Activated naive CD8-positive, alpha-beta T cell treated with anti-CD3 and anti-CD28 coated beads, Interleukin-2, amount 10 ng/mL, durations not matched to agents 7 days and 5 days (primary cell): Measurements from ENCODE around the gene ZNF346. TPM values are rescaled to one million over a fixed set of nuclear protein-coding genes. Genes with fewer than 3 reads are reported as not detected.

ENCODE experiments used
- ATAC-seq: fragments of 150-1000 bp; cut with Tn5 transposase; one replicate; pipeline ENCODE4 v1.10.0; 2021; ENCODE audit warnings: low read depth, moderate library complexity
- POLR2A ChIA-PET: fragments of 350-600 bp; sonication (Branson Sonifier 250); formaldehyde crosslinking; loops from one replicate; lab custom pipeline; 2021; ENCODE audit warnings: antibody characterized with exemption; lab: Charles Lee
- DNase-seq: peaks from one replicate; pipeline ENCODE4 v3.0.0; 2021
- H3K27ac Mint-ChIP-seq: one replicate; pipeline ENCODE4 v1.8.0; 2022; ENCODE audit warnings: mild to moderate bottlenecking, mixed read lengths
- H3K27me3 Mint-ChIP-seq: one replicate; pipeline ENCODE4 v1.8.0; 2022; ENCODE audit warnings: mild to moderate bottlenecking, moderate library complexity, mixed read lengths
- H3K36me3 Mint-ChIP-seq: one replicate; pipeline ENCODE4 v1.8.0; 2021; ENCODE audit warnings: mild to moderate bottlenecking, mixed read lengths
- H3K4me1 Mint-ChIP-seq: one replicate; pipeline ENCODE4 v1.8.0; 2021; ENCODE audit warnings: mixed read lengths
- H3K4me3 Mint-ChIP-seq: one replicate; pipeline ENCODE4 v1.8.0; 2022; ENCODE audit warnings: mild to moderate bottlenecking, moderate library complexity, mixed read lengths
- H3K9me3 Mint-ChIP-seq: one replicate; pipeline ENCODE4 v1.8.0; 2021; ENCODE audit warnings: mixed read lengths
- total RNA-seq, 2 experiments: library from RNA; stranded (reverse); gene quantifications; one replicate each; pipeline ENCODE4 v1.2.3, GENCODE V29; 2021

ZNF346 gene
- total RNA-seq, 2 experiments from 2014 or later, result 21.7 to 30.7 TPM

DNA sequence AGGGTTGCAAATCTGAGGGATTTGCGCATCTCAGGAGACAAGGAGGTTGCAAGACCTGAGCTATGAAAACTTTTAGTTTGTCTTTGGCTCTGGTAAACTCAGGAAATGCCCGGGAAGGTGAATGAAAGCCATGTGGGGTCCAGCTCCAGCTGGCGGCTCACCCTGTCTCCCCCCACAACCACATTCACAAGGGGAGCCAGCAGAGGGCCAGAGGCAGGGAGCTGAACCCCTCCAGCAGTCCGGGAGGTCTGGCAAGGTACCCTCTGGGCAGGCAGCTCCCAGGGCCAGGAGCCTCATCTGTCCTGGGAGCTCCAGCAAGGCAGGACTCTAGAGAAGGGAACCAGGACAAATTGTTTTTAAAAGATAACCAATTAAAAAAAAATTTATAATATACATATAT lies 61.7 kb downstream of the ZNF346 start:
- peaks cover 4% of the 10 kb centered on the region for H3K4me1 Mint-ChIP-seq
- no peak for ATAC-seq
- DNase-seq, result no peak
- H3K27ac Mint-ChIP-seq, result no peak overlapping the region
- POLR2A ChIA-PET, result no interaction called here
- H3K36me3 Mint-ChIP-seq, result peaks cover 2% of the 10 kb centered on the region
- no peaks in the 10 kb centered on the region for H3K9me3 Mint-ChIP-seq
- peaks cover 35% of the 10 kb centered on the region for H3K27me3 Mint-ChIP-seq
- no peak overlapping the region for H3K4me3 Mint-ChIP-seq

DNA sequence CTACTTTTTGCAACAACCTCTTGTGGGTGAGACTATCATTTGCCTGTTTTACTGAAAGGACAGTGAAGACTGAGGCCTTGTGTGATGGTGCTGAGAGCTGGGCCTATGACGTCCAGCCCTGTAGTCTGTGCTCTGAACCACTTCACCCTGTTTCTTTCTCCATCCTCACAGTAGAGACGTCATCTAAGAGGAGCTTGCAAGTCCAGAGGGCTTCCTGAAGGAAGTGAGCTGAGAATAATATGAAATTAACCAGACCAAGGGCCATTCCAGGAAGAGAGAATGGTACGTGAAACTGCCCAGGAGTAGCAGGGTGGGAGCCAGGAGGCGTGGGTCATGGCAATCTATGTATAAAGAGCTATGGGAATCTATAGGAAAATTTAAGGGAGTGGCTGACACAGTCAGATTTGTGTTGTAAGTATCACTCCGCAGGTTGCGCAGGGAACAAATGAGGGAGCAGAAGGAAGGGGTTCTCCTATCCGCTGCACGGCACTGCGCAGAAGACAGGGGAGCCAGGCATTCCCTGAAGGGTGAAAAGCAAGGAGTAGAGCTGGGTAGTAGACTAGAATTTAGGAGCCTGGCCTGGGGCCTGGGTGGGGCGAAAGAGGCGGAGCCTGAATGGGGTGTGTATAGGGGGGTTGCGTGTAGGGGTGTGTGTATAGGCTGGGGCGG lies 63.6 kb downstream of the ZNF346 start:
- Mint-ChIP-seq H3K9me3 (no peaks in the 10 kb centered on the region), H3K27me3 (peaks cover 33% of the 10 kb centered on the region), H3K4me3 (peak overlapping the region; percentile 45), H3K4me1 (peaks cover 4% of the 10 kb centered on the region), H3K27ac (no peak overlapping the region), H3K36me3 (peaks cover 2% of the 10 kb centered on the region)
- DNase-seq, result no peak
- POLR2A ChIA-PET, result interaction anchor here (0.7 kb wide), 1 partner anchor 15 kb away, joined by 5 read pairs; no protein-coding TSS in a partner anchor
- no peak for ATAC-seq

DNA sequence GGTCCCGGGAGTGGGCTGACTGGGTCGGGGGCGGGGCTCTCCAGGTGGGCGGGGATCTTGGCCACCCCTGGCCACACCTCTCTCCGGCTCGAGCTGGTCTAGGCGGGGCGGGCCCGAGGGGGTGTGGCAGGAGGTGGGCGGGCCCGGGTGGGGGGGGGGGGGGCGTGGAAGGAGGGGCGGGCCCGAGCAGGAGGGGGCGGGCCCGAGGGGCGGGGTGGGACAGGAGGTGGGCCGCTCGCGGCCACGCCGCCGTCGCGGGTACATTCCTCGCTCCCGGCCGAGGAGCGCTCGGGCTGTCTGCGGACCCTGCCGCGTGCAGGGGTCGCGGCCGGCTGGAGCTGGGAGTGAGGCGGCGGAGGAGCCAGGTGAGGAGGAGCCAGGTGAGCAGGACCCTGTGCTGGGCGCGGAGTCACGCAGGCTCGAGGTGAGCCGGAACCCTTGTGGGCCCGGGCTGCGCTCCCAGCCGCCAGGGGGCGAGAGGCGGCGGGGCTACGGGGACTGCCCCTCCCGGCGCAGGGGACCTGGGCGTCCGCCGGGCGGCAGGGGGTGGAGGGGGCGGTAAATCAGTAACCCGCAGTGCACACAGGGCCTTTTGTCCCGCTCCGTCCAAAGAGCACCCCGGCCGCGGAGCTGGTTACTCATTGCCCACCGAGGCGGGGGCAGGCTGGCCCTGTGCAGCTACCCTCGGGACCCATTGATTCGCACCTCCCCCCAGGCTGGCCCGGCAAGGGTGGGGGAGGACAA lies 64.3 kb downstream of the ZNF346 start, which contains the start of gene FGFR4:
Gene FGFR4 (plus strand): TSS at position 262 of the 744 bp plus-strand sequence. CDS start 2,688 bp downstream, outside the sequence.
- Mint-ChIP-seq H3K4me1 (peaks cover 4% of the 10 kb centered on the region), H3K27me3 (peaks cover 33% of the 10 kb centered on the region), H3K27ac (no peak within 1 kb of the TSS), H3K4me3 (peak within 1 kb of the TSS; percentile 45), H3K9me3 (no peaks in the 10 kb centered on the region), H3K36me3 (peaks cover 2% of the 10 kb centered on the region)
- ATAC-seq (peak; percentile 88), DNase-seq (peak; percentile 80)
- POLR2A ChIA-PET, result interaction anchor here (0.7 kb wide), 1 partner anchor 14 kb away, joined by 5 read pairs; no protein-coding TSS in a partner anchor

DNA sequence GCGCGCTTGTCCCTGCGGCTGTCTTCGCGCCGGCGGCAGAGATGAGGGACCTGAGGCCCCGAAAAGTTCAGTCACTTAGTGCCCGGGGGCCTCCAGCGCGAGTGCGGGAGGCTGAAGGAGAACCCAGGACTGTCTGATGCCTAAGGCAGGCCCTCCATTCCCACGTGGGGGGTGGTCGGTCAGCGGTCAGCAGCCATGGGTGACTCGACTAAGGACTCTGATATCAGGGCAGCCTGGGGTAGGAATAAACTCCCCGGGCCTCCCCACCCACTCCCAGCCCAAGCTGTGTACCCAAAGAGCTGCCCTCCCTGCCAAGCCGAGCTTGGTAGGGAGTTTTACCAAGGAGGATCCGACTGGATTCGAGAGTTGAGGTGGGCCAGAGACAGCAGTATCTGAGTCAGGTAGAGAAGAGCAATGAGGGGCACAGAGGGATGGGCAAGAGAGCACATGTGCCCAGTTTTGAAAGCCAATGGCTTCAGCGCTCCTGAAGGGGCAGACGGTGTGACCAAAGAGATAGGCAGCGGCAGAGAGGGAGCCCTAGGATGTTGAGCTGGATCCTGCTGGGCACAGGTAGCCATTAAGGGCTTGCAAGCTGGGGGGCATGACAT lies 65.0 kb downstream of the ZNF346 start:
- ATAC-seq, result no peak
- H3K27ac Mint-ChIP-seq, result no peak overlapping the region
- POLR2A ChIA-PET, result no interaction called here
- DNase-seq, result no peak
- peaks cover 32% of the 10 kb centered on the region for H3K27me3 Mint-ChIP-seq
- no peaks in the 10 kb centered on the region for H3K9me3 Mint-ChIP-seq
- no peak overlapping the region for H3K4me3 Mint-ChIP-seq
- peaks cover 4% of the 10 kb centered on the region for H3K4me1 Mint-ChIP-seq
- H3K36me3 Mint-ChIP-seq, result peaks cover 2% of the 10 kb centered on the region

DNA sequence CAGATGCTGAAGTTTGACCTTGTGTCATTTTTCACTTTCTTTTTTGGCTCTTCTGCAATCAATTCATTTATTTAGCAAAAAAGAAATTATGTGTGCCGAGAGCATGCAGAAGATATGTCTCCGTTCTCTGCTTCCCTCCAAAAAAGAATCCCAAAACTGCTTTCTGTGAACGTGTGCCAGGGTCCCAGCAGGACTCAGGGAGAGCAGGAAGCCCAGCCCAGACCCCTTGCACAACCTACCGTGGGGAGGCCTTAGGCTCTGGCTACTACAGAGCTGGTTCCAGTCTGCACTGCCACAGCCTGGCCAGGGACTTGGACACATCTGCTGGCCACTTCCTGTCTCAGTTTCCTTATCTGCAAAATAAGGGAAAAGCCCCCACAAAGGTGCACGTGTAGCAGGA lies 66.6 kb downstream of the ZNF346 start:
- POLR2A ChIA-PET, result no interaction called here
- Mint-ChIP-seq H3K4me3 (no peak overlapping the region), H3K27ac (no peak overlapping the region), H3K9me3 (no peaks in the 10 kb centered on the region), H3K4me1 (peaks cover 4% of the 10 kb centered on the region), H3K27me3 (peaks cover 20% of the 10 kb centered on the region), H3K36me3 (peaks cover 2% of the 10 kb centered on the region)
- DNase-seq (no peak), ATAC-seq (no peak)

DNA sequence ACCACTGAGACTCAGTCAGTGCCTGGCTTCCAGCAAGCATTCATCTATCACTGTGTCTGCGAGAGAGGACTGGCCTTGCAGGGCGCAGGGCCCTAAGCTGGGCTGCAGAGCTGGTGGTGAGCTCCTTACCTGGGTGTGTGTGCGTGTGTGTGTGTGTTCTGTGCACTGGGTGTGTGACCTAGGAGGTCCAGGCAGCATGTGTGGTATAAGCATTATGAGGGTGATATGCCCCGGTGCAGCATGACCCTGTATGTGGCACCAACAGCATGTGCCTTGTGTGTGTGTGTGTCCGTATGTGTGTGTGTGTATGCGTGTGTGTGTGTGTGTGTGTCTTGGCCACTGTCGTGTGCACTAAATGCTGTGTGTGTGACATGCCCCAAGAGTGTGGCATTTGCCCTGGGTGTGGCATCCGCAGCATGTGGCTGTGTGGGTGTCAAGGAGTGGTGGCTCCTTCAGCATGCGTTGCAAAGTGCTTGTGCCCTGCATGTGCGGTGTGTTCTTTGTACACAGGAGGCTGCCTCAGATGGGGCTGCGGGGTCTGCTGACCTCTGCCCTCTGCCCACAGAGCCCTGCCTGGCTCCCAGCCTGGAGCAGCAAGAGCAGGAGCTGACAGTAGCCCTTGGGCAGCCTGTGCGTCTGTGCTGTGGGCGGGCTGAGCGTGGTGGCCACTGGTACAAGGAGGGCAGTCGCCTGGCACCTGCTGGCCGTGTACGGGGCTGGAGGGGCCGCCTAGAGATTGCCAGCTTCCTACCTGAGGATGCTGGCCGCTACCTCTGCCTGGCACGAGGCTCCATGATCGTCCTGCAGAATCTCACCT lies 67.5 kb downstream of the ZNF346 start:
- no peak for ATAC-seq
- peaks cover 4% of the 10 kb centered on the region for H3K4me1 Mint-ChIP-seq
- H3K27ac Mint-ChIP-seq, result no peak overlapping the region
- H3K36me3 Mint-ChIP-seq, result peaks cover 2% of the 10 kb centered on the region
- H3K9me3 Mint-ChIP-seq, result no peaks in the 10 kb centered on the region
- no peak for DNase-seq
- peaks cover 14% of the 10 kb centered on the region for H3K27me3 Mint-ChIP-seq
- POLR2A ChIA-PET, result no interaction called here
- no peak overlapping the region for H3K4me3 Mint-ChIP-seq

DNA sequence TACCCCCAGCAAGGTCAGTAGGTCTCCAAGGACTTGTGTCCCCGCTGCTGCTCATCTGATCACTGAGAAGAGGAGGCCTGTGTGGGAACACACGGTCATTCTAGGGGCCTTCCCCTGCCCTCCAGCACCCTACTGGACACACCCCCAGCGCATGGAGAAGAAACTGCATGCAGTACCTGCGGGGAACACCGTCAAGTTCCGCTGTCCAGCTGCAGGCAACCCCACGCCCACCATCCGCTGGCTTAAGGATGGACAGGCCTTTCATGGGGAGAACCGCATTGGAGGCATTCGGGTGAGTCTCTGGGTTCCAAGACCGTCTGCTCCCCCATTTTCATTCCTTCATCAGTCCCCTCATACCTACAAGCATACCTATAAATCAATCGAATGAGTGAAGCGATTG lies 68.3 kb downstream of the ZNF346 start:
- Mint-ChIP-seq H3K27me3 (peaks cover 10% of the 10 kb centered on the region), H3K9me3 (no peaks in the 10 kb centered on the region), H3K4me3 (no peak overlapping the region), H3K27ac (no peak overlapping the region), H3K36me3 (peaks cover 2% of the 10 kb centered on the region), H3K4me1 (peaks cover 4% of the 10 kb centered on the region)
- no peak for DNase-seq
- POLR2A ChIA-PET, result no interaction called here
- ATAC-seq, result no peak

DNA sequence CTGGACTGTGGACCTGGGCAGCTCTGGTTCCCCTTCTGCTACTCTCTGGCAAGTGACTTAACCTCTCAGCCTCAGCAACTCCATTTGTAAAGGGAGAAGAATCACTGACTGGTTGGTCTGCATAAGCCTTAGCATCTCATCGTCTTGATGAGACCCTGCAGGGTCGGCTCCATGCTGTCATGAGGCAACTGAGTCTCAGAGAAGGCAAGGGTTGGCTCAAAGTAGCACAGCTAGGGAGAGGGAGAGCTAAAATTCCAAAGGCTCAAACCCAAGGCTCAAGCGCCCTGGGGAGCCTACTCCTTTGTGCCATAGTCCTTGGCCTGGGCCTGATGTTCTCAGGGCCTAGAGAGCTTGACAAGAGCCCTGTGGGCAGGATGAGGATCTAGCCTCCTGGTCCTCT lies 68.7 kb downstream of the ZNF346 start:
- ATAC-seq (no peak), DNase-seq (no peak)
- H3K27me3 Mint-ChIP-seq, result peaks cover 7% of the 10 kb centered on the region
- H3K9me3 Mint-ChIP-seq, result no peaks in the 10 kb centered on the region
- no peak overlapping the region for H3K27ac Mint-ChIP-seq
- no peak overlapping the region for H3K4me3 Mint-ChIP-seq
- POLR2A ChIA-PET, result no interaction called here
- H3K4me1 Mint-ChIP-seq, result peaks cover 2% of the 10 kb centered on the region
- H3K36me3 Mint-ChIP-seq, result peaks cover 2% of the 10 kb centered on the region

DNA sequence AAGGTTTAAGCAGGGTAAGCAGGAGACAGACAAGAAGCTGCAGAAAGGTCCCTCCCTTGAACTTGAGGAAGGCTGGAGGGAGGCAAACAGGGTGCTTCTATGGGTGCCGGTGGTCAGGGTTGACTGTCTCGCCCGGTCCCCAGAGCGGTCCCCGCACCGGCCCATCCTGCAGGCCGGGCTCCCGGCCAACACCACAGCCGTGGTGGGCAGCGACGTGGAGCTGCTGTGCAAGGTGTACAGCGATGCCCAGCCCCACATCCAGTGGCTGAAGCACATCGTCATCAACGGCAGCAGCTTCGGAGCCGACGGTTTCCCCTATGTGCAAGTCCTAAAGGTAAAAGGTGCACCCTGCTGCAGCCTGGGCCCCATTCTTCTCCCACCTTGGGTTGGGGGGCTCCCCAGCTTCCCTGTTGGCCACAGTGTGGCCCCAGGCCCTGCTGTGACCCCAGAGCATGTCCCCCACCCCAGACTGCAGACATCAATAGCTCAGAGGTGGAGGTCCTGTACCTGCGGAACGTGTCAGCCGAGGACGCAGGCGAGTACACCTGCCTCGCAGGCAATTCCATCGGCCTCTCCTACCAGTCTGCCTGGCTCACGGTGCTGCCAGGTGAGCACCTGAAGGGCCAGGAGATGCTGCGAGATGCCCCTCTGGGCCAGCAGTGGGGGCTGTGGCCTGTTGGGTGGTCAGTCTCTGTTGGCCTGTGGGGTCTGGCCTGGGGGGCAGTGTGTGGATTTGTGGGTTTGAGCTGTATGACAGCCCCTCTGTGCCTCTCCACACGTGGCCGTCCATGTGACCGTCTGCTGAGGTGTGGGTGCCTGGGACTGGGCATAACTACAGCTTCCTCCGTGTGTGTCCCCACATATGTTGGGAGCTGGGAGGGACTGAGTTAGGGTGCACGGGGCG lies 69.9 kb downstream of the ZNF346 start:
- ATAC-seq, result no peak
- Mint-ChIP-seq H3K4me3 (no peak overlapping the region), H3K36me3 (peaks cover 2% of the 10 kb centered on the region), H3K27me3 (peaks cover 7% of the 10 kb centered on the region), H3K9me3 (no peaks in the 10 kb centered on the region), H3K4me1 (peaks cover 2% of the 10 kb centered on the region), H3K27ac (no peak overlapping the region)
- POLR2A ChIA-PET, result no interaction called here
- no peak for DNase-seq

DNA sequence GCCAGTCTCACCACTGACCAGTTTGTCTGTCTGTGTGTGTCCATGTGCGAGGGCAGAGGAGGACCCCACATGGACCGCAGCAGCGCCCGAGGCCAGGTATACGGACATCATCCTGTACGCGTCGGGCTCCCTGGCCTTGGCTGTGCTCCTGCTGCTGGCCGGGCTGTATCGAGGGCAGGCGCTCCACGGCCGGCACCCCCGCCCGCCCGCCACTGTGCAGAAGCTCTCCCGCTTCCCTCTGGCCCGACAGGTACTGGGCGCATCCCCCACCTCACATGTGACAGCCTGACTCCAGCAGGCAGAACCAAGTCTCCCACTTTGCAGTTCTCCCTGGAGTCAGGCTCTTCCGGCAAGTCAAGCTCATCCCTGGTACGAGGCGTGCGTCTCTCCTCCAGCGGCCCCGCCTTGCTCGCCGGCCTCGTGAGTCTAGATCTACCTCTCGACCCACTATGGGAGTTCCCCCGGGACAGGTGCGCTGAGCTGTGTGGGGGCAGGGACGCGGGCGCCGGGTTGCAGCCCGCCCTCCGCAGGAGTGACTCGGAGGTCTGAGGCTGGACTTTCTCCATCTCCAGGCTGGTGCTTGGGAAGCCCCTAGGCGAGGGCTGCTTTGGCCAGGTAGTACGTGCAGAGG lies 70.7 kb downstream of the ZNF346 start:
- no peaks in the 10 kb centered on the region for H3K36me3 Mint-ChIP-seq
- ATAC-seq, result no peak

DNA sequence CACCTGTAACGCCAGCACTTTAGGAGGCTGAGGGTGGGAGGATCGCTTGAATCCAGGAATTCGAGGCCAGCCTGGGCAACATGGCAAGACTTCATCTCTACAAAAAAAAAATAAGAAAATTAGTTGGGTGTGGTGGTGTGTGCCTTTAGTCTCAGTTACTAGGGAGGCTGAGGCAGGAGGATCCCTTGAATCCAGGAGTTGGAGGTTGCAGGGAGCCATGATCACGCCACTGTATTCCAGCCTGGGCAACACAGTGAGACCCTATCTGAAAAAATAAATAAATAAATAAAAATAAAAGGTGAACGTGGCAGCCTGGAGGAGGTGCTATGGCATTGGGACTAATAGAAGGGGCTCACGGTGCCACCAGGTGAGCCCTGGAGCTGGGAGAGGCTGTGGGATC lies 71.3 kb downstream of the ZNF346 start:
- Mint-ChIP-seq H3K27ac (no peak overlapping the region), H3K4me3 (no peak overlapping the region), H3K36me3 (no peaks in the 10 kb centered on the region), H3K4me1 (no peaks in the 10 kb centered on the region), H3K9me3 (no peaks in the 10 kb centered on the region), H3K27me3 (no peaks in the 10 kb centered on the region)
- no peak for DNase-seq
- no peak for ATAC-seq
- POLR2A ChIA-PET, result no interaction called here

More for the DNA sequence above, 70.7 kb downstream of the ZNF346 start:
- peaks cover 2% of the 10 kb centered on the region for H3K27me3 Mint-ChIP-seq
- no peak overlapping the region for H3K4me3 Mint-ChIP-seq
- DNase-seq, result no peak
- POLR2A ChIA-PET, result no interaction called here
- no peaks in the 10 kb centered on the region for H3K9me3 Mint-ChIP-seq
- H3K4me1 Mint-ChIP-seq, result no peaks in the 10 kb centered on the region
- H3K27ac Mint-ChIP-seq, result no peak overlapping the region
